Adrenal gland (tissue), 12 donors: Measurements from ENCODE around the gene NOL4L. TPM values are rescaled to one million over a fixed set of nuclear protein-coding genes. Genes with fewer than 3 reads are reported as not detected.

Experiments
- DNase-seq, 7 donors: peaks; one replicate each; pipeline ENCODE4 v3.0.0-alpha.2; 2019 to 2020
- H3K27ac ChIP-seq, 5 donors: fragments of 200-600 bp; sonication (generic) in 4 of 5; 1 replicate in 3 of 5; 2 replicates in 2 of 5; pipeline versions ENCODE4 v1.5.1 to v1.8.0; 2016 to 2020; ENCODE audit warnings: mild to moderate bottlenecking in 1 of 5
- H3K27me3 ChIP-seq: fragments of 200-600 bp; 2 replicates; pipeline ENCODE4 v1.8.0; 2021
- H3K36me3 ChIP-seq, 2 donors: fragments of 200-600 bp; replicated peaks in 1 of 2; 1 replicate in 1 of 2; 2 replicates in 1 of 2; pipeline versions ENCODE4 v1.5.1 to v1.8.0; 2018 to 2022
- H3K4me1 ChIP-seq, 2 donors: fragments of 200-600 bp; replicated peaks in 1 of 2; 1 replicate in 1 of 2; 2 replicates in 1 of 2; pipeline versions ENCODE4 v1.5.1 to v1.8.0; 2018 to 2021
- H3K4me3 ChIP-seq, 4 donors: fragments of 200-600 bp; sonication (generic) in 3 of 4; one replicate each; pipeline ENCODE4 v1.5.1; 2016 to 2018
- H3K9me3 ChIP-seq, 3 donors: fragments of 200-600 bp; sonication (generic) in 1 of 3; replicated peaks in 1 of 3; 1 replicate in 2 of 3; 2 replicates in 1 of 3; pipeline versions ENCODE4 v1.5.1 to v1.8.0; 2016 to 2021
- POLR2A ChIP-seq, 2 donors: fragments of 450-650 bp; IDR thresholded peaks; one replicate each; pipeline ENCODE4 v1.6.1; 2017; ENCODE audit warnings: antibody characterized with exemption in 2 of 2, mild to moderate bottlenecking in 2 of 2, moderate library complexity in 1 of 2
- WGBS, 4 donors: extraction: QIAGEN DNeasy Blood & Tissue Kit in 2 of 4; methylation state at CpG; one replicate each; pipeline versions ENCODE4 v1.1.5 to v1.1.7; 2013 to 2017; 5-methylcytosine and 5-hydroxymethylcytosine counted together
- intact Hi-C, 2 donors: fragments of 100-400 bp; cut with DNase I; formaldehyde crosslinking; loops; one replicate each; pipeline versions ENCODE4 v1.14.1 to v1.15.0; 2022 to 2023
- polyA plus RNA-seq, 3 donors: library from polyadenylated mRNA; stranded (reverse); fragments of 200-250 nt in 2 of 3; fragments of 350-450 nt in 1 of 3; fragmentation: Illumina TruSeq in 1 of 3; extraction: RNeasy Lipid Tissue Mini Kit (QIAGEN cat#74804) in 1 of 3; gene quantifications; one replicate each; pipeline ENCODE4 v1.2.3, GENCODE V29; 2013 to 2014
- total RNA-seq, 9 donors: library from RNA; depleted of rRNA in 4 of 9; stranded (reverse); fragments of >200 nt in 4 of 9; fragments of 120-200 nt in 1 of 9; fragmentation: NEBNext Ultra II Directional in 1 of 9; extraction: Animal tissue kit (Norgen Biotek cat#: 25700) in 1 of 9; gene quantifications; one replicate each; pipeline versions ENCODE4 v1.1.0 to v1.2.4, GENCODE V29; 2013 to 2023
- TF ChIP-seq, protein P1 (sequence below), 6 experiments: fragments of 450-650 bp in 4 of 6; fragments of 200-600 bp in 2 of 6; sonication (generic) in 1 of 6; IDR thresholded peaks; 1 replicate in 5 of 6; 2 replicates in 1 of 6; pipeline versions ENCODE4 v1.5.1 to v1.8.0; 2016 to 2021; ENCODE audit warnings: antibody characterized with exemption in 6 of 6, mild to moderate bottlenecking in 2 of 6, moderate library complexity in 1 of 6
- donor health status: healthy with polysubstance abuse.
- donor health status: Bipolar disorder and iron deficiency.
- donor health status: DM: yes; HTN: yes; CAD: no.
- donor health status: DM: no; HTN: no; CAD: no.
- donor health status: DM: no; HTN: no; CAD: no.
- donor health status: DM: yes; HTN: yes; CAD: no.

Gene NOL4L
- total and polyA plus RNA-seq, 12 donors: 6.4 to 30.4 (median 15.7) TPM

DNA sequence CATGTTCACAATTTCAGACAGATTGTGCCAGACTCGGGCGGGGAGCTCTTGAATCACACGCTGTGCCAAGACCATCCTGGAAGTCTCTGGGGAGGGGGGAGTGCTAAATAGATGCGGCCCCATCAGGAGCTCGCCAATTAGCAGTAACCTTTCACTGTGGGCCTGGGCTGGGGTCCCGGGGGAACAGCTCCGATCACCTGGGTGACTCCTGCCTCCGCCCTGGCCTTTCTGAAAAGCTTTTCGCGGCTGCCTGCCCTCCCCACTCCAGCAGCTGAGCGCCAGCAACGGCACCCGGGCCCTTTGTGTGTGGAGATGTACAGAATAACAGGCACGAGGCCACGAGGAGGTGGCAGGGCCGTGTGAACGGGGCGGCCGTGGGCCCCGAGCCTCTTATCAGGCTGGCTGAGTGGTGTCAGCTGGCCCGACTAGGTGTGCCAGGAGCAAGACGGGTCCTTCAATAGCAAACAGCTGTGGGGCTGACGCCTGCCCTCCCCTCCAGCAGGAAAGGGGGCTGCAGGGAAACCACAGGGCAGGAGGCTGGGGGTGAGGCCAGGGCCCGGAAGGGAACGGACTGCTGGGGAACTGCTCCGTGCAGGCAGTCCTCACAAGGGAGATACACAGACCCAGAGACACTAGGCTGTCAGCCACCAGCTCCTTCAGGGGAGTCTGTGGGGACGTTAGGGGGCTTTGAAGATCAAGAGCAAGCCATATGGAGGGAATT is 56.8 kb downstream of the NOL4L start:
- Histone ChIP-seq H3K4me1 (peaks cover 9 to 22% of the 10 kb centered on the region in 2 donors), H3K36me3 (no peaks in the 10 kb centered on the region), H3K27me3 (no peaks in the 10 kb centered on the region), H3K4me3 (no peak overlapping the region), H3K27ac (peak overlapping the region in 1 of 5 donors; percentile 60), H3K9me3 (no peaks in the 10 kb centered on the region)
- WGBS, 4 donors: 65 to 79% (median 69%) methylated on average over 10 to 27 of the region's 27 CpGs
- intact Hi-C loops: loop anchor here in 1 of 2 donors (10.0 kb wide), 1 partner anchor 246 kb away; no protein-coding TSS in a partner anchor
- TF ChIP-seq, protein P1, sequence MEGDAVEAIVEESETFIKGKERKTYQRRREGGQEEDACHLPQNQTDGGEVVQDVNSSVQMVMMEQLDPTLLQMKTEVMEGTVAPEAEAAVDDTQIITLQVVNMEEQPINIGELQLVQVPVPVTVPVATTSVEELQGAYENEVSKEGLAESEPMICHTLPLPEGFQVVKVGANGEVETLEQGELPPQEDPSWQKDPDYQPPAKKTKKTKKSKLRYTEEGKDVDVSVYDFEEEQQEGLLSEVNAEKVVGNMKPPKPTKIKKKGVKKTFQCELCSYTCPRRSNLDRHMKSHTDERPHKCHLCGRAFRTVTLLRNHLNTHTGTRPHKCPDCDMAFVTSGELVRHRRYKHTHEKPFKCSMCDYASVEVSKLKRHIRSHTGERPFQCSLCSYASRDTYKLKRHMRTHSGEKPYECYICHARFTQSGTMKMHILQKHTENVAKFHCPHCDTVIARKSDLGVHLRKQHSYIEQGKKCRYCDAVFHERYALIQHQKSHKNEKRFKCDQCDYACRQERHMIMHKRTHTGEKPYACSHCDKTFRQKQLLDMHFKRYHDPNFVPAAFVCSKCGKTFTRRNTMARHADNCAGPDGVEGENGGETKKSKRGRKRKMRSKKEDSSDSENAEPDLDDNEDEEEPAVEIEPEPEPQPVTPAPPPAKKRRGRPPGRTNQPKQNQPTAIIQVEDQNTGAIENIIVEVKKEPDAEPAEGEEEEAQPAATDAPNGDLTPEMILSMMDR (IDR thresholded peaks at IDR 0.05): no peak
- TF ChIP-seq POLR2A (IDR thresholded peaks at IDR 0.05): no peak
- no peak for DNase-seq

DNA sequence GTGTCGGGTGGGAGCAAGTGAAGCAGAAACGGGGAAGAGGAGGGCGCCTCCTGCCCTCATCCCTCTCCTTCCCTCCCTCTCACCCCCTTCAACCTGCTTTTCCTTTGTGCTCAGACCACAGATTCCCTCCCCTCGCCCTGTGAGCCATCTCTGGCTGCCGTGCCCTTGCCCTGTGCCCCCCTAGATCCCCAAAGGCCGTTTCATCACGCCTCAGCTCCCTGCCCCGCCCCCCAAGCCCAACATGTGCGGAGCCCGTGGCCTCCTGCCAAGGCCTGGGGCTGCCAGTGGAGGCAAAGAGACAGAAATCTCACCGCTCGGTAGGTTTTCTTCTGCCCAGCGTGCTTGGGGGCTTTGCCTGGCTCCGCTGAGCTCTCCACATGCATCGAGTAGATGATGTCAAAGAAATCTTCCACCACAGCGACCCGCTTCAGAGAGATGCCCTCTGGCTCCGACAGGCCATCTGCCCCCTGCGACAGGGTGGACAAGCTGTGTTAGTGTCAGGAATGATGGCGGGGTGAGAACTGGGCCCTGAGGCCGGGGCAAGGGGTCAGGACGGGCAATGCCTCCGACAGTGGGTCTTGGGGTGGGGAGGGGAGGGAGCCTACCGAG is 57.6 kb downstream of the NOL4L start:
- no peaks in the 10 kb centered on the region for H3K9me3 ChIP-seq
- H3K4me1 ChIP-seq: peaks cover 9 to 26% of the 10 kb centered on the region in 2 donors
- TF ChIP-seq, protein P1 (IDR thresholded peaks at IDR 0.05): no peak
- TF ChIP-seq POLR2A (IDR thresholded peaks at IDR 0.05): no peak
- DNase-seq: no peak
- no peaks in the 10 kb centered on the region for H3K27me3 ChIP-seq
- intact Hi-C loops: loop anchor here in 1 of 2 donors (10.0 kb wide), 1 partner anchor 247 kb away; no protein-coding TSS in a partner anchor
- H3K36me3 ChIP-seq: no peaks in the 10 kb centered on the region
- 63 to 79% (median 70%) methylated on average over 15 to 24 of the region's 24 CpGs for WGBS, 4 donors
- no peak overlapping the region for H3K4me3 ChIP-seq
- peak overlapping the region in 1 of 5 donors; percentile 60 for H3K27ac ChIP-seq

DNA sequence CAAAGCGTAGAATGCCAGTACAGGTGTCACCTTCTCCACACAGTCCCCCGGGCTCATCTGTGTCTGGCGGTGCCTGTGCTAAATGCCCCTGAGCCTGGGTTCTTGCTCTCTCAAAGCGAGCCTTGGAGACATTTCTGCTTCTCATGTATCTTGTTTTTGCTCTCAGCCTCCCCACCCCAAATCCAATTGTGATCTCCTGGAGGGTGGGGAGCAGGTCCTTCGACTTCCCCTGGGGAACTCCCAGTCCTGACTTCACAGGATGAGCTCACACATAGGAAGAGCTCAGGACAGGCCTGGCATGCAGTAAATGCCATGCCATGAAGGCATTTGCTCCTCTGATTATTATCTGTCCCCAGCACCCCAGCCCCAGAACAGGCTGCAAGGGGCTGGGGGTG is 58.1 kb downstream of the NOL4L start:
- intact Hi-C loops: loop anchor here in 1 of 2 donors (10.0 kb wide), 1 partner anchor 248 kb away; no protein-coding TSS in a partner anchor
- no peak for DNase-seq
- TF ChIP-seq POLR2A (IDR thresholded peaks at IDR 0.05): no peak
- H3K27me3 ChIP-seq: no peaks in the 10 kb centered on the region
- no peaks in the 10 kb centered on the region for H3K9me3 ChIP-seq
- no peak overlapping the region for H3K4me3 ChIP-seq
- WGBS, 4 donors: 88 to 96% (median 92%) methylated on average over 5 of the region's 5 CpGs
- H3K4me1 ChIP-seq: peaks cover 9 to 31% of the 10 kb centered on the region in 2 donors
- no peaks in the 10 kb centered on the region for H3K36me3 ChIP-seq
- H3K27ac ChIP-seq: peak overlapping the region in 1 of 5 donors; percentile 60

DNA sequence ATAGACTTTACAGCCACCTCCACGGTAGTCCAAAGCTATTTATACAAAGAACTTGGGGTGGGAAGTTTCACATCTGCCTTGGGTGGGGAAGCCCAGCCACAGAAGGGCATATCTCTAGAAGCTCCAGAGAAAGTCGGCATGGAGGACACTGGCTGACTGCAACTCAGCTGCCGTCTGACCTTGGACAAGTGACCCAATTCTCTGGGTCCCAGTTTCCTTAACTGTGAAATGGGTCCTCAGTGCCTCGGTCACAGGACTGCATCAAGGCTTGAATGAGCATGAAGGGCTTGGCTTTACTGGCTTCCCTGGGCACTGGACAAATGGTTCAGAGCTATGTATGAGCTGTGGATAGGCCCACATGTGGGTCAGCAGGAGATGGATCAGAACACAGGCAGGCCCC is 58.6 kb downstream of the NOL4L start:
- H3K27ac ChIP-seq: no peak overlapping the region
- 49 to 77% (median 61%) methylated on average over 4 of the region's 4 CpGs for WGBS, 4 donors
- no peaks in the 10 kb centered on the region for H3K9me3 ChIP-seq
- no peaks in the 10 kb centered on the region for H3K27me3 ChIP-seq
- TF ChIP-seq, protein P1 (IDR thresholded peaks at IDR 0.05): no peak
- TF ChIP-seq POLR2A (IDR thresholded peaks at IDR 0.05): no peak
- peaks cover 9 to 36% of the 10 kb centered on the region in 2 donors for H3K4me1 ChIP-seq
- no peak overlapping the region for H3K4me3 ChIP-seq
- DNase-seq: no peak
- H3K36me3 ChIP-seq: no peaks in the 10 kb centered on the region
- intact Hi-C loops: loop anchor here in 1 of 2 donors (10.0 kb wide), 1 partner anchor 248 kb away; no protein-coding TSS in a partner anchor
